Fibroblast of lung (primary cell): ENCODE measurements around the gene C4BPA.

Experiments used
- CTCF ChIP-seq, 2 donors: IDR thresholded peaks in 1 of 2; conservative IDR thresholded peaks in 1 of 2; 1 replicate in 1 of 2; 2 replicates in 1 of 2; pipeline ENCODE4 v1.5.1; 2011 to 2012; ENCODE audit warnings: low read length in 2 of 2, control low read depth in 1 of 2, inconsistent platforms in 1 of 2, low read depth in 1 of 2, mild to moderate bottlenecking in 1 of 2
- EZH2 ChIP-seq: IDR thresholded peaks from 2 replicates; pipeline ENCODE4 v1.5.1; 2012; ENCODE audit warnings: low read length, control low read depth, mild to moderate bottlenecking; ENCODE audit errors: missing control alignments

- TF ChIP-seq CTCF (conservative IDR thresholded peaks at IDR 0.05 in 1 of 2, IDR thresholded peaks at IDR 0.05 in 1 of 2; ENCODE audit: low read depth in 1 of 2, low read length in 2 of 2) (no peak), EZH2 (no peak)
Measured at GRCh38 chr1:207058252-207058651, 45.8 kb upstream of the C4BPA start.
